GM21723 (cell line): ENCODE data around the gene ACVR1B.

Source experiments
- ATAC-seq: cut with Tn5 transposase; IDR thresholded peaks from one replicate; pipeline ENCODE4 v1.9.1; 2021; ENCODE audit warnings: mild to moderate bottlenecking, moderate library complexity; ENCODE audit not compliant: unreplicated experiment

ACVR1B gene

GRCh38 chr12:51917041-51917590 lies 34.4 kb upstream of the ACVR1B start:
- ATAC-seq: no peak

GRCh38 chr12:51917746-51918453 lies 33.6 kb upstream of the ACVR1B start:
- no peak for ATAC-seq

- no peak for ATAC-seq
Observed at GRCh38 chr12:51920046-51920445, 31.5 kb upstream of the ACVR1B start.

DNA sequence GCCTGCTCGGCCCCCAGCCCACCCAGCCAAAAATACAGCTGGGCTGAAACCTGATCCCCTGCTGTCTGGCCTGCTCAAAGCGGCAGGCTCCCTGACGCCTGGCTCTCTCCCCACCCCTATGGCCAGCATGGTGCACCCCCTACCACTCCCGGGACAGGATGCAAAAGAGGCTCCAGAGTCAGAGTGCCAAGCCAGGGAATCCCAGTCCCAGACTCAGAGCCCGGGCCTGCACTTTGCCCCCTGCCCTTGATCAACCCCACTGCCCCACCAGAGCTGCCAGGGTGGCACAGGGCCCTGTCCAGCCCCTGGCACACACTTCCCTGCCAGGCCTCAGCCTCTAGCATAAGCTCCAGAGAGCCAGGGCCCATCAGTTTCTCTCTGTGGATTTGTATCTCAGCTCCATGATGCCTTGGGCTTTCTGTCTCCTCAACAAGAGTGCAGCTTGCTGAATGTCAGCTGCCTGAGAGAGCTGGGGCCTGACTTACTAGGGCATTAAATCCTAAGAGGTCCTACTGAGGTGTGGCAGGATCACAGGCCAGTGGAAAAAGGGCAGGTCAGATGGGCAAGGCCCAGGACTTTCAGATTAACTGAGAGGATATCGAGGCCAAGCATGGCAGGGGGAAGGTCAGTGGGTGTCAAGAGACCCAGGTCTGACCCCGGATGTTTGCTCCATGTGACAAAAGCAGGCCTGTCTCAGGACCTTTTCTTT lies 30.3 kb upstream of the ACVR1B start:
- no peak for ATAC-seq

DNA sequence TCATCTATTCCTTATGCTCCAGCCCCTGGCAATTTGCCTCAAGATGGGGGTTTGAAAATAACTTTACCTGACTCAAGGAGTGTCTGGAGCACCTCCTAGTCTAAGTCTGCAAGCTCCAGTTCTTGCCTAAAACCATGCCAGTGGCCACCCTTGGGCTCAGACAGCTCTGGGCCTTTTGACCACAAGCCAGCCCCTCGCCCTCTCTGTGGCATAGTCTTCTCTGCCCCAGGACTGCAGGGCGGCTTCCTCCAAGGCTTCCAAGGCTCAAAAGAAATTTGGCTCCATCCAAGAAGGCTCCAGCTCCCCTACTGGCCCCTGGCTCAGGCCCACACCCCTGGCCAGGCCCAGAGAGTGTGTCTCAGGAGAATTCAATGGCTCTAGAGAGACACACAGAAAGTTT lies 29.4 kb upstream of the ACVR1B start:
- no peak for ATAC-seq

GRCh38 chr12:51922762-51923505 lies 28.6 kb upstream of the ACVR1B start:
- ATAC-seq: no peak

DNA sequence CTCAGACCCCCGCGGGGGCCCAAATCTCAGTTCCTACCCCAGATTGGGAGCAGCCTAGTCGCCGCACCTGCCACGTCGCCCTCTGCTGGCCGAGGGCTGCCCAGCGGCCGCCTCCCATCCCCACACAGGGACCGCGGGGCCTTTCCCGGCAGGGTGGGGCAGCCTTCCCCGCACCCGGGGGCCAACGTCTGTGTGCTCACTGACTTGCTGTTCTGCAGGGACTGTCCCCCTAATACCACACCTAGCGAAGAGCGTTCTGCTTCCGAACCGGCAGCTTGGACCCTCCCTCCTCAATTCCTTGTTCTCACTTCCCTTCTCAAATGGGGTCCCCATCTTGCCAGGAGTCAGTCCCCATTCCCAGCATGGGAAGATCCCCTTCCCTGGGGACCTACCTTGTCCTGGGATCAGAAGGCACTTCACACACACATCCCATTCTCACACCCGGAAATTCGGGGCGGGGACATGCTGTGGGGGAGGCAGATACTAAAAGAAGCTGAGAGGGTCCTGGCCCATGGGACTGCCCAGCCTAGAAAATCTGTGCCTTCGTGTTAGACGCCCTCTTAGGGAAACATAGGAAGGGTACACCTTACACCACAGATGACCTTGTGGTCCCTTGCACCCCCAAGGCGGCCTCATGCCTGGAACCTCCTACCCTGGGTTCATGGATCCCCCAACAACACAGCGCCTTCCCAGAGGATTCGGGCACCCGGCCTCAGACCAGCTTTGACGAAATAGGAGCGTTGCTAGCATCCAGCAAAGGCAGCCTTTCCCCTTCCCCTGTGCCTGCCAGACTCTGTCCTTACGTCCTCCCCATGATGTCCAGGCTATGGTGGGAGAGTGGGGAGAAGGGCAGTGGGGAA lies 27.8 kb upstream of the ACVR1B start:
- no peak for ATAC-seq

- ATAC-seq: no peak
Observed at GRCh38 chr12:51924551-51925319, 26.8 kb upstream of the ACVR1B start.

GRCh38 chr12:51925346-51926063 lies 26.0 kb upstream of the ACVR1B start:
- ATAC-seq: no peak

DNA sequence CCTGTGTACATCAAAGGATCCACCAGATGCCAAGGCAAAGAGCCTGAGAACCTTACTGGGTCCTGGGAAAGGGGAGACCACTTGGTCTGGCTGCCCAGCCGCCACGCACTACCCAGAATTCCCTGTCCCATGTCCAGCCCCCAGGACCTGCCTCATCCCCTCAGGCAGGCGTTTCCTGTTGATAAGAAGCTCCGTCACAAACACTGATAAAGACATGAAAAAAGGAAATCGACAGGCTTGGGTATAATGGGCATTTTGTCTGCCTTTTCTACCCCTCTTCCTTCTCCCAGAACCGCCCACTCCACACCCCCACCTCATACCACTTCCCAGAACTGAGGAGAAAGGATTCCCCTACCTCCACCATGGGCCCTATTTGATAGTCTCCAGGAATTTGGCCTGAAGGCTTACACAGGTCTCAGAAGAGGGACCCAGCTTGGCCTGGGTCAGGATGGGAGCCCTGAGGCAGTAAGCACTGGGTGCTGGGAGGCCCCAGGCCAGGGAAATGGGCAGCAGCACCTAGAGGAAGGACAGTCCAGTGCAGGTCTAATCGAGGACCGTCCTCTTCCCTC lies 25.4 kb upstream of the ACVR1B start:
- no peak for ATAC-seq

DNA sequence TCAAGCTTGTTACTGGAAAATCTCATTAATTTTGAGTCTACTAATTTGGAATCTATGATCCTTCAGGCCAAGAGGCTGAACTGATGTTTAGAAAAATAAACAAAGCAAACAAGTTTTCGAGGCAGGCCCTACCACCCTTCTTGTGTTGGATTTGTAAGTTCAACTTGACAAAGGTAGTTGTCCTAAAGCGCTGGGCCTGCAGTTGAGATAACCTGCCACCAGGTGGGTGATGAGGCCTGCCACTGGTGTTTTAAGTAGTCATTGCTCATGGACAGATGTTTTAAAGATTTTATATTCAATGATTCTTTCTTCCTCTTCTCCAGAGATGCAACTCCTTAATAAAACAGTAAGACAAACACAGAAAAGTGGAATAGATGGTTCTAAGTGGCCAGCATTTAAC lies 24.8 kb upstream of the ACVR1B start:
- ATAC-seq: no peak

- ATAC-seq: no peak
Observed at GRCh38 chr12:51932218-51933076, 19.1 kb upstream of the ACVR1B start.

- no peak for ATAC-seq
Observed at GRCh38 chr12:51934080-51934479, 17.4 kb upstream of the ACVR1B start.

DNA sequence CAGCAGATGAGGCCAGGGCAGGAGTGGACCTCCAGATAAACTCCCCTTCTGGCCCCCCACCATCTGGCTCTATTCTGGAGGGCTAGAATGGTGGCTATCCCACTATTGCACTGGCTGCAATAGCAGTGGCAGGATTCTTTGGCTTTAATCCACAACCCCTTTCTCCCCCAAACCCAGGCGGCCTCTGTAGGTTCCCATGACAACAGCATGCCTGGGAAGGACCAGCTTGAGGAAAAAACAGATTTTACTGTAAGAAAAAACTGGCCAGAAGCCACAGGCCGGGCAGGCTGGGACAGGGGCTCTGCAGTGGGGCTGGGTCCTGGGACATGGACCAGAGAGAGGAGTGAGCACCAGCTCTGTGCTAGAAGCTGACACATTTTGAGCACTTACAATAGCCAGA lies 13.6 kb upstream of the ACVR1B start:
- no peak for ATAC-seq

- ATAC-seq: no peak
Observed at GRCh38 chr12:51938726-51939125, 12.8 kb upstream of the ACVR1B start.

DNA sequence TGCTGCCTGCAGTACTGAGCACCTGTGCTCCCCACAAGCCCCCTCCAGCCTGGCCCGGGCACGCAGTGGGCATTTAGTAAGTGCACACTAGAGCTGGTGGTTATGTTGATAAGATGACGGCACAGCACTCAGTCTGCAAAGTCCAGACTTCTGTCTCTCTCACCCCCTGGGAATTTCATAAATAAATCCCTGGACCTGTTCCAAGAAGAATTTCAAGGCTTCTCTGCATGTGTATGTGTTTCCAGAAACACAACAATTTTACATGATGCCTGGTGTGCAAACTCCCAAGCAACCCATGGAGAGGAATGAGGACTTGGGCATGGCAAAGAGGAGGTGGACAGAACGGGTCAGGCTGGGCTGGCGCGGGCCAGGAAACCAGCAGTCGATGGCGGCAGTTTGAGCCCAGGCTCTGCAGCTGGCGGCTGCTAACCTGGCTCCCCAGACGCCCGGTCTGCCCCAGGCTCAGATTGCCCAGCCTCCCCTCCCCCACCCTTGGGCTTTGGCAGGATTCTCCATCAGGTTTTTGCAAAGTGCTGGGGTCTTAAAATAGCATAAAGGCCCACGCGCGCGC lies 10.4 kb upstream of the ACVR1B start:
- no peak for ATAC-seq

GRCh38 chr12:51941604-51942003 lies 9.9 kb upstream of the ACVR1B start:
- ATAC-seq: no peak

GRCh38 chr12:51942056-51942455 lies 9.4 kb upstream of the ACVR1B start:
- no peak for ATAC-seq
